A549 (cell line): ENCODE results near the gene GNAI2.

ENCODE experiments used
- CEBPB ChIP-seq, 2 experiments: fragments of >200 bp in 1 of 2; sonication (Bioruptor Twin) in 1 of 2; formaldehyde crosslinking in 1 of 2; IDR thresholded peaks; 2 replicates each; pipeline ENCODE4 v1.6.1; 2012 to 2016
- CTCF ChIP-seq: fragments of >200 bp; sonication (Bioruptor Twin); formaldehyde crosslinking; IDR thresholded peaks from 3 replicates; pipeline ENCODE4 v1.5.1; 2016
- HDAC2 ChIP-seq: fragments of 200-600 bp; sonication (generic); IDR thresholded peaks from 2 replicates; pipeline ENCODE4 v1.6.1; 2016
- HMGXB4 ChIP-seq: fragments of 250-450 bp; sonication (Bioruptor Pico); IDR thresholded peaks from 2 replicates; pipeline ENCODE4 v1.5.0; 2021; ENCODE audit warnings: mild to moderate bottlenecking, moderate library complexity, borderline replicate concordance
- POLR2A ChIP-seq: IDR thresholded peaks from 2 replicates; pipeline ENCODE4 v1.6.1; 2012; ENCODE audit warnings: mild to moderate bottlenecking, low read length
- RAD21 ChIP-seq, 2 experiments: fragments of >200 bp in 1 of 2; sonication (Bioruptor Twin) in 1 of 2; formaldehyde crosslinking in 1 of 2; IDR thresholded peaks in 1 of 2; conservative IDR thresholded peaks in 1 of 2; 2 replicates in 1 of 2; 3 replicates in 1 of 2; pipeline ENCODE4 v1.6.1; 2012 to 2018; ENCODE audit warnings: inconsistent platforms in 1 of 2
- RCOR1 ChIP-seq: fragments of 150-350 bp; IDR thresholded peaks from 2 replicates; pipeline ENCODE4 v1.6.1; 2014; ENCODE audit warnings: antibody characterized with exemption, low read length, low read depth
- REST ChIP-seq: fragments of 200-600 bp; sonication (generic); IDR thresholded peaks from 2 replicates; pipeline ENCODE4 v1.6.1; 2016; ENCODE audit warnings: antibody characterized with exemption, mild to moderate bottlenecking, moderate library complexity
- RFX5 ChIP-seq: fragments of 450-650 bp; IDR thresholded peaks from 2 replicates; pipeline ENCODE4 v1.7.1; 2014; ENCODE audit warnings: antibody characterized with exemption, mild to moderate bottlenecking, moderate library complexity
- RNF2 ChIP-seq: fragments of 200-600 bp; sonication (generic); IDR thresholded peaks from 2 replicates; pipeline ENCODE4 v1.6.1; 2016; ENCODE audit warnings: low read depth, mild to moderate bottlenecking, antibody characterized with exemption, moderate library complexity, borderline replicate concordance
- USF2 ChIP-seq: fragments of 450-650 bp; IDR thresholded peaks from 2 replicates; pipeline ENCODE4 v1.6.1; 2014; ENCODE audit warnings: antibody characterized with exemption
- ZSCAN20 ChIP-seq: fragments of 250-450 bp; sonication (Bioruptor Pico); IDR thresholded peaks from 2 replicates; pipeline ENCODE4 v1.8.0; 2022; ENCODE audit warnings: mild to moderate bottlenecking, moderate library complexity

- no peak for TF ChIP-seq CTCF
- TF ChIP-seq HMGXB4 (CRISPR knock-in tag): no peak
- TF ChIP-seq RAD21 (conservative IDR thresholded peaks at IDR 0.05 in 1 of 2, IDR thresholded peaks at IDR 0.05 in 1 of 2): no peak
- no peak for TF ChIP-seq RCOR1
- TF ChIP-seq RNF2: no peak
- no peak for TF ChIP-seq ZSCAN20 (CRISPR knock-in tag)
- TF ChIP-seq POLR2A: no peak
- TF ChIP-seq CEBPB (IDR thresholded peaks at IDR 0.05): no peak
- no peak for TF ChIP-seq REST
- TF ChIP-seq HDAC2: no peak
- no peak for TF ChIP-seq USF2
- TF ChIP-seq RFX5: no peak
These were observed 23.0 kb downstream of the GNAI2 start for GRCh38 chr3:50258979-50259378.
